GM21576 (cell line): ENCODE data around the gene AUTS2.

ENCODE experiments used
- ATAC-seq: cut with Tn5 transposase; IDR thresholded peaks from one replicate; pipeline ENCODE4 v1.9.1; 2021; ENCODE audit warnings: mild to moderate bottlenecking, moderate library complexity; ENCODE audit not compliant: unreplicated experiment

The AUTS2 gene

DNA sequence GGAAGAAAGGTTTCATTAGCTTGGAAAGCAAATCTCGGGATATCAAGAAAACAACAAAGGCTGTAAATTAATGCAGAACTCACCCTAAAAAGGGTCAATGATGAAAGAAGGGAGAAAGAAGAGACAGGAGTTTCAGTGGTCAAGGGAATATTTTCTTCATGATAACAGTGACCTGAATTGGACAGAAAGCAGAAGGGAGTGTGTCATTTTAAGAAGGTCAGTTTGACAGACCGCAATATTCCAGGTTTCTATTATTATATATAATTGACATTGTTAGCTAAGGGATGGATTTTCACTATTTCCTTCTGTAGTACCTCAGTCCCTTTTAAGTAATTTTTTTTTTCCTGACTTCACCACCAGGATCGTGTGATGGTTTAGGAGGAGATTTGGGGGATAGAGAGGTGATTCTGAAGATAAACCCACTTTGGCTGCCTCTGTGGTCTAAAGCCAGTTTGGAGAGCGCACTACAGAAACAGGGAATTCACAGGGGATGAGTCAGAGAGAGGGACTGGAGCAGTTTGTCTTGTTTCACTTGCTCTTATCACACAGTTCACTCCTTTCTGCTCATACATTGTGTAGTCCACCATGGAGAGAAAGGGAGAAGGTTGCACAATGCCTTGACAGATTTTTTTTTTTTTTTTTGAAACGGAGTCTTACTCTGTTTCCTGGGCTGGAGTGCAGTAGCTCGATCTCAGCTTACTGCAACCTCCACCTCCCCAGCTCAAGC is 417.9 kb downstream of the AUTS2 start:
- ATAC-seq: no peak

DNA sequence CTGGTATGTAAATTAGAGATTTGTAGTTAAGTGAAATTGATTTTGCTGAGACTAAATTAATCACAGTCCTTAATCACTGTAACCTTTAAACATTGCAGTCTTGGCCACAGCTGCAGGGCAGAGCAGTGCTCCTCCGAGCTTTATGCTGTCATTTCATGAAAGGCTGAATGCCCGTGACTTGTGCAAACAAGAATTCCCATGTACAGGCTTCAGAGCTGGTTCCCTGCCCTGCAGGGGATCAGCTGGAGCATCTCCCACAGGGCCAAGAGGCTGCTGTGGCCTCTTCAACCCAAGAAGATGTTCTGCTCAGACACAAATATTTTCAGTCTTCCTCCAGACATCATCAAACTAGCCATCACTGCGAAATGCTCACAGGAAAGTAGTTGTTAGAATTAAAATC is 419.1 kb downstream of the AUTS2 start:
- ATAC-seq: no peak

DNA sequence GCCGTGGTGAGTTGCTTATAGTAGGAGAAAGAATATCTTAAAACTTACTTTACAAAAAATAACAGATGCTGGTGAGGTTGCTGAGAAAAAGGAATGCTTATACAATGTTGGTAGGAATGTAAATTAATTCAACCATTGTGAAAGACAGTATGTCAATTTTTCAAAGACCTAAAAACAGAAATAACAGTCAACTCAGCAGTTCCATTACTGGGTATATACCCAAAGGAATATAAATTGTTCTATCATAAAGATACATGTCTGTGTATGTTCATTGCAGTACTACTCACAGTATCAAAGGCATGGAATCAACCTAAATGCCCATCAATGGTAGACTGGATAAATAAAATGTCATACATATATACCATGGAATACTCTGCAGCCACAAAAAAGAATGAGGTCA is 420.4 kb downstream of the AUTS2 start:
- ATAC-seq: no peak

DNA sequence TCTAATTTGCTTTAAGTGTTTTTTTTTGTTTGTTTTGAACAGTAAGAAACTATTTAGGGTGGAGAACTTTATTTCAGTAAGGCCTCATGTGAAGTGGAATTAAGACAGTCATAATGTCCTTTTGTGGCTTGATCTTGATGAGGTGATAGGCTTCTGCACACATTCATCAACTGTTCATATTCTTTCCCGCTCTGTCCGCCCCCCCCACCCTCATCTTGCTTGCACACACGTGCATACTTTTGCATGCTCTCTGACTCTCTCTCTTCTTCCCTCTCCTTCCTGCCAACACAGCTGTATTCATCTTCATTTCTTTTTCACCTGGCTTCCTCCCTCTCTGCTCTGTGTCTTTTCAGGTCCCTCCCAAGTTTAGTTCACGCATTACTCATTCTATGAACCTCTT is 429.6 kb downstream of the AUTS2 start:
- no peak for ATAC-seq

DNA sequence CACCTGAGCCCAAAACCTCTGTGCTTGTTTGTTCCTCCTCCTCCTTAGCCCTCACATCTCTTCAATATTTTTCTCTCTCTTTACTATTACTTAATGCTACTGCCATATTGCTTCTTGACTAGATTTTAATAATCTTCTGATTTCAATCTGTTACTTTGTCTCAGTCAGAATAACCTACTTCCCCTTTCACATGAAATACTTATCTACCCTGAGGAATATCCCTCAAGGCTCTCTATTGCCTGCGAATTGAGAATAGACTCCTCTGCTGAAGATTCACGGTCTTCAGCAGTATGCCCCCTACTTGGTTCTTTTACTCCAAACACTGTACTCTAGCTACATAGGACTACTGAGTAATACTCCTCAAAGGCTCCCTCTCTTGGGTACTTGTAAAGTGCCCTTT is 430.3 kb downstream of the AUTS2 start:
- no peak for ATAC-seq

DNA sequence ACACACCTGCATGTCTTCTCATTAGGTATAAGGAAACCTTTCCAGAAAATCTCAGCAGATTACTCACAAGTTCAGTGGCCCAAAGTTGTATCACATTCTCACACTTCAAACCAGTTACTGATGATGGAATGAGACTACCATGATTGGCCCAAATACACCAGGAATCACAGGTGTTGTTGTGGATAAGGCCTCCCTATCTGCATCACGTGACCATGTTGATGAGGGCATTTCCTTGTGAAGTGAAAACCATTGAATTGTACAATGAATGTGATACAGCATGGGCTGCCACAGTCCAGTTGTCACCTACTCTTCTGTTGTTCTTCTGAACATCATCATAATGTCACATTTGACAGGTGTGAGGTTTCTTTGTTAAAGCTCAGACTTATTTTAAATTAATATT is 431.7 kb downstream of the AUTS2 start:
- no peak for ATAC-seq

DNA sequence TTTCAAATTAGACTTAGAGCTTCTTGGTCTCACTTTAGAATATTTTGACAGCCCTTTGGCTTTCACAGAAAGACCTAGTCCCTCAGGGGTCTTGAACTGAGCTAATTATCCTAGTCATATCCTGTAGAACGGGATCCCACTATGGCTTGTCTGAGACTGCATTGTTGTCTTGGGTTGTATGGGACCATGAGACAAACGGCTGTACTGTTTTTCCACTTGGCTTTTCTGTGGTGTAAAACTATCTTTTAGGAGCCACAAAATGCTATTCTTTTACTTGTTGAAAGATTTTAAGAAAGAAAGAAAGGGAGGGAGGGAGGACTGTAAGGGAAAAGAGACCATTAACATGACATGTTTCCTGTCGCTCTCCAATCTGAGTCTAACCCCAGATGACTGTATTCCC is 432.5 kb downstream of the AUTS2 start:
- no peak for ATAC-seq

DNA sequence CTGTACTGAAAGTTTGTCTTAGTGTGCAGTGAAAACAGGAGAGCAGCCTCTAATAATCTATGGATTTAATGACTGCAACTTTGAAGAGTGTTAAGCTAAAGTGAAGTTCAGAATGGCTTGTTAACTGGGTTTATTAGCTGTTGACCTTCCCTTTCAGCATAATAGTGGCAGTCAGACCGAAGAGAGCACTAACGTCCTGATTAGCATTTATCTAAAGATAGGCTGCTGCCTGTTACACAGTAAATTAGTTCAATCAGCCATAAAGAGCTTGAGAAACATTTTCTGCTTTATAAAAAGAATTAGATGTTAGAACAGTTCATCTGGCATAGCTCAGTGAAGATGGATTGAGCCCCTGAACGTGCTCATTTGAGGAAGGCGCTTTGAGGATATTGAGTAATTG is 433.0 kb downstream of the AUTS2 start:
- ATAC-seq: no peak

DNA sequence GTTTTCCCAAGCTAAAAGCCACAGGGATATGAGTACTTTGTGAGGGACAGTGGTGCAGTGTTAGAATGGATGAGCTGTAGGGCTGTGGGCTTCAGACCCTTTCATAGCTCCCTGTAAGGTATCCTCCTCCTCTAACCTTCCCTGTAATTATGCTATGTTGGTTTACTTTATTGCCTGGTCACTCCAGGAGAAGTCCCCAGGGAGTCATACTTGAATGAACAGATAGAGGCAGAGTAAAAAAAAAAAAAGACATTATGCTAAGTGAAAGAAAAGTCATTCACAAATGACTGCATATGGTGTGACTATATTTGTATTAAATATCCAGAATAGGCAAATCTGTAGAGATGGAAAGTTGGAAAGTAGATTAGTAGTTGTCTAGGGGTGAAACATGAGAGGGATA is 434.4 kb downstream of the AUTS2 start:
- no peak for ATAC-seq

DNA sequence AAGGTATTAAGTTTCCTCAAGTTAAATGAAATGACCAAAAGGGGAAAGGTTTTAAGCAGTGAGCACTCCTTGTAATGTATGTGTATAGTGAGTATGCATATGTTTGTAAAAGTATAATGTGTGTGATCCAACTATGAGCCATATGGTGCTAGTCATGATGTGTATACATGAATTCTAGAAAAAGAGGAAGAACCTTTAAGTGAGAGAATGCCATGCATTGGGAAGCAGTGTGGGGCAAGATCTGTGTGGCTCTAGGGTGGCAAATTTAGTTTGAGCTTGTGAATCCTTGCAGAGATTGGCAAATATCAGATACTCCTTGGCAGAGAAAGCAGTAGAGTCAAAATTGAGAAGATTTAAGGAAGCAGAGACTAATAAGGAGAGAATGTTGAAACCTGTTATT is 435.0 kb downstream of the AUTS2 start:
- ATAC-seq: no peak

DNA sequence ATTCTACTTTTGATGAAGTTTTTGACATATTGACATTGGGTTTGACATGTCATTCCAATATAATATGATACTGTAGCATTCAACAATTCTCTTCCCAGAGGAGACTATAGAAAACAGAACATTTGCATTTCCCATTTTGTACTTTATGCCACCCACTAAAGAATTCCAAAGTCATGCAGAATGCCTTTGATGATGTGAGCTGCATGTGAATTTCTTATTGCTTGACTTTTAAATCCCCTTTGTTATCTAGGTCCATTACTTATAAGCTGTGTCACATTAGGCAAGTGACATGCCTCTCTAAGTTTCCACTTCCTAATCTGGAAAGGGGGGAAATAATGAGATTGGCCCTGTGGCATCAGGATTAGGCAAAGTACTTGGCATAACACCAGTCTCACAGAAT is 436.7 kb downstream of the AUTS2 start:
- no peak for ATAC-seq

DNA sequence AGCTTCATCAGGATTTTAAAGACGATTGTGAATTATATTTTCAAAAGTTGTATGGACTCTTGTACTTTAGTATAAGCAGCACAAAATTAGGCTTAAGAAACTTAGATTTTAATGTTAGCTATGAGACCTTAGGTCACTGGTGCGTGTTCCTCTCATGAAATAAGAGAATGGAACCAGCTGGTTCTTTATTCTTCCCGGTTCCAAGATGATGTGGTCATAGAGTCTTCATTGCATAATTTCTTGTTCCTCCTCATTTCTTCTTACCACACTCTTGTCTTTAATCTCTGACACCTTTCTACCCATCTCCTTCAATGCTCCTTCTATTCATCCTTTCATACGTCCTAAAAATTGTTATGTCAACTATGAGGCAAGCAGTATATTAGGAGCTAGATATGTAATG is 437.2 kb downstream of the AUTS2 start:
- ATAC-seq: no peak

DNA sequence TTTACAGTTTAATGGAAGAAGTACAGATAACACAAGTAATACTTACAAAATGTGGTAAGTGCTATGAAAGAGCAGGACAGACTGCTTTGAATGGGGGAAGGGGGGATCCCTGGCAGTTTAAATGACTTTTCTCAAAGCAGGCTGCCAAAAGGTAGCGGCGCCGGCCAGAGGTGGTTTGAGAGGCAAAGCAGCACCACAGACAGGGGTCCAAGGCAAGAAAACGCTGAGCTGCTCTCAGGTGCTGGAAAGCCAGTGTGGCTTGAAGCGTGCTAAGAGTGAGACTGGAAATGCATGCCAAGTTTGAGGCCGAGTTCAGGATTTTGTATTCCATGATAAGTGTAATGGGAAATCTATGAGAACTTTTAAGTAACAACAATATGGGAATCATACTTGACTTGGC is 437.7 kb downstream of the AUTS2 start:
- ATAC-seq: no peak

DNA sequence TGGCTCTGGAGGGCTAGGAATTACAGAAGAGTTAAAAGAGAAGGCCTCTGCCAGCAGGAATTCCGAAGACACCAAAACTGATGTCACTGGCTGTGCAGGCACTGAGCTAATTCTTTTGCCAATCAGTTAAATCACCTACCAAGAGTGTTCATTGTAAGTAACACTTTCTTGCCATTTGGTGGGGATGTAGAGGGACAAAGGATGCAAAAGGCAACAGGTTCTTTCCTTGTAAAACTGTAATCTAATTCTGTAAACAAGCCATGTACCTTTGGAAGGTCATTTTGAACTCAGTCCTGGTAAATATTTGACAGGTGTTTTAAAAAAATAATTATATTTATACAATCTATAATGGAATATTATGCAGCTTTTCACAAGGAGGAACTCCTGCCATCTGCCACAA is 438.4 kb downstream of the AUTS2 start:
- no peak for ATAC-seq

DNA sequence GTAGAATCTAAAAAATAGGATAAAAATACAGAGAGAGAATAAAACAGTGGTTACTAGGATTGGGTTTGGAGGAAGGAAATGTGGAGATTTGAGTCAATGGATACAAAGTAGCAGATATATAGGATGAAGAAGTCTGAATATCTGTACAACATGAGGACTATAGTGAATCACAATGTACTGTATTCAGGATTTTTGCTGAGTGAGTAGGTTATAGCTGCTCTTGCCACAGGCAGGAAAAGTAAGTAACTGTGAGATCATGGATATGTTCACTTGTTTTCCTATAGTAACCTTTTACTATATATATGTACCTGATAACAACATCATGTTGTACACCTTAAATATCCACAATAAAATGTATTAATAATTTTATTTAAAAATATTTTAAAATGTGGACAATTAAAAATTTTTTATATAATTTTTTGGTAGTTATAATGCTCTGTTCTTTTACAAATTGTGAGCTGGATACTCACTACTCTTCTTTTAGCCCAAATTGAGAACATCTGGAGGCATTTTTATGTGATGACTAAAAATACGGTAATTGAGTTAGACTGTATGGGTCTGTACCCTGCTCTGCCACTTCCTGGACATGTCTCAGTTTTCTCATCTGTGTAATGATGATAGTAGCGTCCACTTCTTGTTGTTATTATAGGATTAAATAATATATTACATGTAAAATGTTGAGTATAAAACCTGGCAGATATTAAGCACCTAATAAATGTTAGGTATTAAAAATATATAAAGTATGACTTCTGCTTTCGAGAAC is 439.1 kb downstream of the AUTS2 start:
- no peak for ATAC-seq

DNA sequence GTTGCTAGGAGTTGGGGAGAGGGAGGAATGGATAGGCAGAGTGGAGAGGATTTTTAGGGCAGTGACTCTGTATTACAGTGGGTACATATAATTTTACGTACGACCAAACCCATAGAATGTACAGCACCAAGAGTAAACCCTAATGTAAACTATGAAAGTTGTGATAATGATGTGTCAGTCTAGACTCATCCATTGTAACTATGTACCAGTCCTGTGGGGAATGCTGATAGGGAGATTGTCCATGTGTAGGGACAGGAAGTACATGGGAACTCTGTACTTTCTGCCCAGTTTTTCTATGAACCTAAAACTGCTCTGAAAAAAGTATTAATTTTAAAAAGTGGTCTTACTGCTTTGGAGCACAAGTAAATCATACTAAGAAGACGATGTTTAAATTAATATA is 441.8 kb downstream of the AUTS2 start:
- ATAC-seq: no peak

DNA sequence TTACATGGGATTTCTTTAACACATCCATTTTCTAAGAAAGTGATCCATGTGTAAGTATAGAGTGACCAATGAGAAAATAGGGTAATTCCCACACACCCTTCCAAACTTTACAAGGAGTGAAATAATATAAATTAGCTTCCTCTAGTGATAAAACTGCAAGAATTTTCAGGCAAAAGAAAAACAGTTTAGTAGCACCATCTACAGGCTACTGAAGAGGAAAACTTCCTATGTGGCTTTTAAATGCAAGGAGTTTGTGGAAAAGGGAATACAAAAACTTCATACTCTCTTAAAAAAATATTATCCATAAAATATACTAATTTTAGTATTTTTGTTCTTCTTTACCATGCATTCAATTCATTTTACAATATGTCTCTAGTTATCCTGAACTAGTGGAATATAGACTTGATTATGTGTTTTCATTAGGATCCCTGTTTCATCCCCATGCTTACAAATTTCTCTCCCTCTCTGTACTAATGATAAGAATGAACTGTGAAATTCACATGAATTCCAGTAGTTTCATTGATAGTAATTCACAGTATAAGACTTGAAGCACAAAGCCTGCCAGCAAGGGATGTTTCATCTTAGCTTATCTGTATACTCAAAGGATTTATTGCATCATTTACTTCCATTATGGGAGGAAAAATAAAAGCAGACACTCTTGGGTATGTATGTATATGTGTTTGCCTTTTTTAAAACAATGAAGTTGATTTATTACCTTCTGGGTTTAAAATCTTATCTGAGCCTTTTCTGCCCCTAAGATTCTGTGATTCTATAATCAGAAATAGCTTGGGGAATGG is 442.9 kb downstream of the AUTS2 start:
- no peak for ATAC-seq

DNA sequence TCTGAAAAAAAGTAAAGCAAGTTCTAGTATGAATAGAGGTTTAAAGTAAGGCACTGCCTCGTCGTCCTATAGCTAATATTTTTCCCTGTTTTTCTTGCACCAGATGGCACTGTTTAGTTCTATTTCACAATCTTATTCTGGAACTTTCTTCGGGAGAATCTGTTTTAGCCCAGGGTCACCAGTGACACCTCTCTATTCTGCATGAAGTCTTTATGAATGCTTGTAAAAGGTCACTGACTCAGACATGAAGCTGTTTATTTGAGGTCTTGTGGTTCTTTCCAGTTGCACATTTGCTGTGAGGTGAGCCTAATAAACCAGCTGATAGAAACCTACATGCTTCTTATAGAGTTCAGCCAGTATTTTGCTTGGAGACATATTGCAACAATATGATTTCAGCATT is 444.3 kb downstream of the AUTS2 start:
- no peak for ATAC-seq

DNA sequence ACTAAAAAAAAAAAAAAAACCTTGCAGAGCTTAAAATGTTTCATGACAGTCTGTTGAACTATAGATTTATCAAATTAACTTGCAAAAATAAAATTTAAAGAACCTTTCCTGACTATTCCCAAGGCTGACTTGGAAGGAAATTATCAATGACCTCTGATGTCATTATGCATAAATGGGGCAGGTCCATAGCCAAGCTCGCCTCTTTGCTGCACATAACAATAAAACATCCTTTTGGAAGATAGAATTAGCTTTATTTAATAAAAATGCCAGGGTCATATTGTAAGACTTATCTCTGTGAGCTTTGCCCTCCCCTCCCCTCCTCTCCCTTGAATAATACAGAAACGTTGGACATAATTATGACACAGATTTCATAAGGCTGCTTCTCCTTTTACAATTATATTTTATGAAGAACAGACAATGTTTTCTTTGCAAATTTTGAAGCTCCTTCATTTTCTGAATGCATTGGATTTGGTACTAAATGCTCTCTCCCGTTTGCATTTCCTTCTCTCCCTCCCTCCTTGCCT is 444.8 kb downstream of the AUTS2 start:
- ATAC-seq: no peak

DNA sequence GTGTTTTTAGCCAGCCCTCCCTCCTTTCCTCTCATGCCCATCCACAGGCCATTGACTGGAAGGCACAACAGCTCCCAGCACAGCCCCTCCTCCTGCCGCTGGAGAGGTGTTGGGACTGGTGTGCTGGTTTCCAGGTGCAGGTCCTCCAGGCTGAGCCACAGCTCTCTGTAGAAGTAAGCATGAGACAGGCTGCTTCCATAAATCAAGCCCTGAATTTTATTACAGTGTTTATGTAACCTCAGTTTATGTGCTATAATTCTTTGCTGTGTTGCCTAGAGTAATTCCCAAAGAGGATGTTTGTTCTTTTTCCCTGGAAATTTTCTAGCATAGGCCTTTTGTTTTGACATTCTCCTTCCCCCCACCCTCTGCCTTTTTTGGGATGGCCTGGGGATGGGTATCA is 445.8 kb downstream of the AUTS2 start:
- ATAC-seq: no peak

DNA sequence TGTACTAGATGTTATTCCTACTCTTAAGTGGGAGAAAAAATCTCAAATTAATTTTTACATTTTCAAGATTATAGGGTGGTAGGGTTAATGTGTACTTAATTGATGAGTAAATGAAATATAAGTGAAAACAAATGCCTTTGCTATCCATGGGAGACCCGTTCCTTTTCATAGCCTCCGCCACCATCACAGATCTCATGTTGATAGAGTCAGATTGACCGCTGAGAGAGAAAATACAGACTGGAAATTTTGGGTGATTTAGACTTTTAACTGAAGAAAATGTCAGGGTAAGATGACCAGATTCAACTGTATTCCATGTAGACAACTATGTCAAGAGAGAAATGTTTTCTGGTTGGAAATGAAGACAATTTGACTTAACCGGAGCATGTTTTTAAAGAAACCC is 446.2 kb downstream of the AUTS2 start:
- no peak for ATAC-seq

DNA sequence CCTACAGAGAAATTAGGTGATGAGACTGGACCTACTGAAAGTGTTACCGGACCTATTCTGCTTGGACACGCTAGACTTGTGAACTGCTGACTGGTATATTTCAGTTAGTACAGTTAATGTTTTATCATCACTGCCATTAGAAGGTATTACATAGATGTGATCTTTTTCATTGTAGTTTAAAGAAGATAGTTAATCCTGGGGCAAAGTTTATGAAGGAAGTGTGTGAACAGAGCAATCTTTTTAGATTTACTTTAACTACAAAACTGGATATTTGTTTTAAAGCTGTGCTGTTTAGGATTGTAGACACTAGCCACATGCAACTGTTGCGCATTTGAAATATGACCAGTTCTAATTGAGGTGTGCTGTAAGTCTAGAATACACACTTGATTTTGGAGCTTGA is 446.7 kb downstream of the AUTS2 start:
- no peak for ATAC-seq
